Calu3 (cell line): ENCODE data around the gene TXN. TPM values are rescaled to one million over a fixed set of nuclear protein-coding genes. Genes with fewer than 3 reads are reported as not detected.

Experiments used
- BruUV-seq: library from RNA; stranded (reverse); fragments of 400-500 nt; replicated peaks from 2 replicates; lab custom pipeline; 2021; lab: Mats Ljungman, UMichigan
- CTCF ChIA-PET: fragments of 300-600 bp; sonication (Branson Sonifier 250); formaldehyde crosslinking; loops from one replicate; lab custom pipeline; 2022; ENCODE audit warnings: antibody characterized with exemption; lab: Charles Lee
- DNase-seq: peaks from one replicate; pipeline ENCODE4 v3.0.0; 2022
- H3K27ac Mint-ChIP-seq: one replicate; pipeline ENCODE4 v1.8.0; 2022; ENCODE audit warnings: mixed read lengths; ENCODE audit not compliant: unreplicated experiment
- H3K27me3 Mint-ChIP-seq: one replicate; pipeline ENCODE4 v1.8.0; 2022; ENCODE audit warnings: mixed read lengths; ENCODE audit not compliant: unreplicated experiment
- H3K36me3 Mint-ChIP-seq: one replicate; pipeline ENCODE4 v1.8.0; 2022; ENCODE audit warnings: mild to moderate bottlenecking, moderate library complexity, mixed read lengths; ENCODE audit not compliant: insufficient read depth, unreplicated experiment
- H3K4me1 Mint-ChIP-seq: one replicate; pipeline ENCODE4 v1.8.0; 2022; ENCODE audit warnings: mild to moderate bottlenecking, low read depth, mixed read lengths; ENCODE audit not compliant: unreplicated experiment
- H3K4me3 Mint-ChIP-seq: one replicate; pipeline ENCODE4 v1.8.0; 2022; ENCODE audit warnings: mild to moderate bottlenecking, low read depth, moderate library complexity, mixed read lengths; ENCODE audit not compliant: unreplicated experiment
- H3K9me3 Mint-ChIP-seq: one replicate; pipeline ENCODE4 v1.8.0; 2022; ENCODE audit warnings: low read depth, mixed read lengths; ENCODE audit not compliant: unreplicated experiment
- intact Hi-C: fragments of 100-400 bp; cut with micrococcal nuclease; formaldehyde crosslinking; loops from one replicate; pipeline ENCODE4 v1.10.0; 2022; ENCODE audit not compliant: unreplicated experiment
- total RNA-seq: library from RNA; stranded (reverse); gene quantifications from 2 replicates; pipeline ENCODE4 v1.2.3, GENCODE V29; 2022
- TF ChIP-seq, protein P1 (sequence below): fragments of 200-600 bp; IDR thresholded peaks from one replicate; pipeline ENCODE4 v1.8.0; 2022; ENCODE audit warnings: antibody characterized with exemption; ENCODE audit not compliant: unreplicated experiment

The TXN gene
- total RNA-seq, 1 experiment from 2014 or later: 278 TPM

DNA sequence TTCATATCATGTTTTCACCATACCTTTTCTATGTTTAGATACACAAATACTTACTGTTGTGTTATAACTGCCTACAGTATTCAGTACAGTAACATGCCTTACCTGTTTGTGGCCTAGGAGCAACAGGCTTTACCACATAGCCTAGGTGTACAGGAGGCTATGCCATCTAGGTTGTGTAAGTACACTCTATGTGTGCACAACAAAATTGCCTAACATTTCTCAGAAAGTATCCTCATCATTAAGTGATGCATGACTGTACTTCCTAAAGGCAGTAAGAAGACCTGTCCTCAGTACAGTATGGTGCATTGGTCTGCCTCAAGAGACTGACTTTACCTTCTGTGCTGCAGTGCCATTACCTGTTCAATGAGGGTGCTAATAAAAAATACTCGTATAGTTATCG is 7.9 kb downstream of the TXN start:
- peaks cover 31% of the 10 kb centered on the region for H3K36me3 Mint-ChIP-seq
- TF ChIP-seq, protein P1, sequence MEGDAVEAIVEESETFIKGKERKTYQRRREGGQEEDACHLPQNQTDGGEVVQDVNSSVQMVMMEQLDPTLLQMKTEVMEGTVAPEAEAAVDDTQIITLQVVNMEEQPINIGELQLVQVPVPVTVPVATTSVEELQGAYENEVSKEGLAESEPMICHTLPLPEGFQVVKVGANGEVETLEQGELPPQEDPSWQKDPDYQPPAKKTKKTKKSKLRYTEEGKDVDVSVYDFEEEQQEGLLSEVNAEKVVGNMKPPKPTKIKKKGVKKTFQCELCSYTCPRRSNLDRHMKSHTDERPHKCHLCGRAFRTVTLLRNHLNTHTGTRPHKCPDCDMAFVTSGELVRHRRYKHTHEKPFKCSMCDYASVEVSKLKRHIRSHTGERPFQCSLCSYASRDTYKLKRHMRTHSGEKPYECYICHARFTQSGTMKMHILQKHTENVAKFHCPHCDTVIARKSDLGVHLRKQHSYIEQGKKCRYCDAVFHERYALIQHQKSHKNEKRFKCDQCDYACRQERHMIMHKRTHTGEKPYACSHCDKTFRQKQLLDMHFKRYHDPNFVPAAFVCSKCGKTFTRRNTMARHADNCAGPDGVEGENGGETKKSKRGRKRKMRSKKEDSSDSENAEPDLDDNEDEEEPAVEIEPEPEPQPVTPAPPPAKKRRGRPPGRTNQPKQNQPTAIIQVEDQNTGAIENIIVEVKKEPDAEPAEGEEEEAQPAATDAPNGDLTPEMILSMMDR: no peak
- H3K4me1 Mint-ChIP-seq: peaks cover 29% of the 10 kb centered on the region
- intact Hi-C loops: no loop called here
- no peaks in the 10 kb centered on the region for H3K27me3 Mint-ChIP-seq
- DNase-seq: no peak
- H3K4me3 Mint-ChIP-seq: no peak overlapping the region
- BruUV-seq: no TSS peak
- no peak overlapping the region for H3K27ac Mint-ChIP-seq
- no peaks in the 10 kb centered on the region for H3K9me3 Mint-ChIP-seq
- CTCF ChIA-PET: interaction anchor here (0.7 kb wide), 1 partner anchor 60 kb away, joined by 4 read pairs; no protein-coding TSS in a partner anchor

DNA sequence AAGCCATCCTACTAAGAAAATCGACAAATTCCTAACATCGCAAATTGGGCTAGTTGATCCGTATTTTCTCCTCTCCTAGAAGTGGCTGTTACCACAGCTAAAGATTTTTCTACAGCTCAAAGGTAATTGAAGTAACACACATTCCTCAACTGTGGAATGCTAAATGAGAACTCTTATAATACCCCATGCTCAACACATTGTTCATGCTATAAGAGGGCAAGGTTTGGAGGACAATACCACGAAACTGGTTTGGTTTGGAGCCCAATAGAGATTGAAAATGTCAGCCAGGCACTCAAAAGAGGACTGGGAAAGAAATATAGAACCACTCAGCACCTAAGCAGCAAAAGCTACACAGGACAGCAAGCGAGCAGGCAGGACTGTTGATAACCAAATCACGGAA is 10.1 kb downstream of the TXN start:
- Mint-ChIP-seq H3K4me1 (peaks cover 17% of the 10 kb centered on the region), H3K27ac (no peak overlapping the region), H3K36me3 (peaks cover 25% of the 10 kb centered on the region), H3K27me3 (no peaks in the 10 kb centered on the region), H3K4me3 (no peak overlapping the region), H3K9me3 (no peaks in the 10 kb centered on the region)
- TF ChIP-seq, protein P1: no peak
- CTCF ChIA-PET: no interaction called here
- intact Hi-C loops: no loop called here
- no TSS peak for BruUV-seq
- DNase-seq: no peak

GRCh38 chr9:110244616-110245015 is 11.7 kb downstream of the TXN start:
- CTCF ChIA-PET: no interaction called here
- BruUV-seq: no TSS peak
- TF ChIP-seq, protein P1: no peak
- Mint-ChIP-seq H3K36me3 (peaks cover 21% of the 10 kb centered on the region), H3K4me1 (peaks cover 7% of the 10 kb centered on the region), H3K9me3 (no peaks in the 10 kb centered on the region), H3K4me3 (no peak overlapping the region), H3K27me3 (no peaks in the 10 kb centered on the region), H3K27ac (no peak overlapping the region)
- no peak for DNase-seq
- intact Hi-C loops: no loop called here

- DNase-seq: no peak
- H3K4me1 Mint-ChIP-seq: no peaks in the 10 kb centered on the region
- intact Hi-C loops: no loop called here
- TF ChIP-seq, protein P1: no peak
- H3K27me3 Mint-ChIP-seq: no peaks in the 10 kb centered on the region
- H3K27ac Mint-ChIP-seq: no peak overlapping the region
- no peak overlapping the region for H3K4me3 Mint-ChIP-seq
- BruUV-seq: no TSS peak
- no peaks in the 10 kb centered on the region for H3K9me3 Mint-ChIP-seq
- H3K36me3 Mint-ChIP-seq: peaks cover 8% of the 10 kb centered on the region
- CTCF ChIA-PET: no interaction called here
Measured at GRCh38 chr9:110241858-110242321, 14.4 kb downstream of the TXN start.
